GM21786 (cell line): ENCODE results near the gene PPM1E.
"Not testable (repeated sequence)": the region's sequence is repeated elsewhere in the genome, so short reads cannot be mapped to it uniquely, and the experiment has no call there.

Experiments used
- ATAC-seq: cut with Tn5 transposase; IDR thresholded peaks from one replicate; pipeline ENCODE4 v1.9.1; 2021; ENCODE audit not compliant: unreplicated experiment

The PPM1E gene

GRCh38 chr17:58778482-58778881 lies 22.8 kb downstream of the PPM1E start:
- ATAC-seq, result not testable (repeated sequence)

GRCh38 chr17:58779446-58779845 lies 23.8 kb downstream of the PPM1E start:
- no peak for ATAC-seq

GRCh38 chr17:58783380-58783779 lies 27.7 kb downstream of the PPM1E start:
- no peak for ATAC-seq

- no peak for ATAC-seq
Observed at GRCh38 chr17:58785097-58785496, 29.4 kb downstream of the PPM1E start.

- no peak for ATAC-seq
Observed at GRCh38 chr17:58786586-58787295, 31.1 kb downstream of the PPM1E start.

- ATAC-seq, result no peak
Observed at GRCh38 chr17:58788199-58788598, 32.5 kb downstream of the PPM1E start.

GRCh38 chr17:58789160-58789559 lies 33.5 kb downstream of the PPM1E start:
- ATAC-seq, result no peak

GRCh38 chr17:58789831-58790230 lies 34.2 kb downstream of the PPM1E start:
- ATAC-seq, result no peak

- not testable (repeated sequence) for ATAC-seq
Observed at GRCh38 chr17:58794508-58794907, 38.9 kb downstream of the PPM1E start.

- no peak for ATAC-seq
Observed at GRCh38 chr17:58802188-58802587, 46.5 kb downstream of the PPM1E start.

GRCh38 chr17:58806046-58806445 lies 50.4 kb downstream of the PPM1E start:
- no peak for ATAC-seq

GRCh38 chr17:58808609-58809563 lies 53.2 kb downstream of the PPM1E start:
- no peak for ATAC-seq

- ATAC-seq, result no peak
Observed at GRCh38 chr17:58809564-58809936, 53.9 kb downstream of the PPM1E start.

- no peak for ATAC-seq
Observed at GRCh38 chr17:58811290-58811689, 55.6 kb downstream of the PPM1E start.

- no peak for ATAC-seq
Observed at GRCh38 chr17:58813712-58814111, 58.1 kb downstream of the PPM1E start.

- ATAC-seq, result no peak
Observed at GRCh38 chr17:58818654-58819053, 63.0 kb downstream of the PPM1E start.

- no peak for ATAC-seq
Observed at GRCh38 chr17:58822148-58823050, 66.7 kb downstream of the PPM1E start.

- no peak for ATAC-seq
Observed at GRCh38 chr17:58823051-58823525, 67.4 kb downstream of the PPM1E start.

GRCh38 chr17:58829172-58829637 lies 73.6 kb downstream of the PPM1E start:
- ATAC-seq, result no peak

GRCh38 chr17:58831780-58832179 lies 76.1 kb downstream of the PPM1E start:
- ATAC-seq, result no peak

GRCh38 chr17:58832514-58832913 lies 76.9 kb downstream of the PPM1E start:
- no peak for ATAC-seq
